ENCODE results near the gene KSR1.
"Not testable (repeated sequence)": the region's sequence is repeated elsewhere in the genome, so short reads cannot be mapped to it uniquely, and the experiment has no call there.

The KSR1 gene

DNA sequence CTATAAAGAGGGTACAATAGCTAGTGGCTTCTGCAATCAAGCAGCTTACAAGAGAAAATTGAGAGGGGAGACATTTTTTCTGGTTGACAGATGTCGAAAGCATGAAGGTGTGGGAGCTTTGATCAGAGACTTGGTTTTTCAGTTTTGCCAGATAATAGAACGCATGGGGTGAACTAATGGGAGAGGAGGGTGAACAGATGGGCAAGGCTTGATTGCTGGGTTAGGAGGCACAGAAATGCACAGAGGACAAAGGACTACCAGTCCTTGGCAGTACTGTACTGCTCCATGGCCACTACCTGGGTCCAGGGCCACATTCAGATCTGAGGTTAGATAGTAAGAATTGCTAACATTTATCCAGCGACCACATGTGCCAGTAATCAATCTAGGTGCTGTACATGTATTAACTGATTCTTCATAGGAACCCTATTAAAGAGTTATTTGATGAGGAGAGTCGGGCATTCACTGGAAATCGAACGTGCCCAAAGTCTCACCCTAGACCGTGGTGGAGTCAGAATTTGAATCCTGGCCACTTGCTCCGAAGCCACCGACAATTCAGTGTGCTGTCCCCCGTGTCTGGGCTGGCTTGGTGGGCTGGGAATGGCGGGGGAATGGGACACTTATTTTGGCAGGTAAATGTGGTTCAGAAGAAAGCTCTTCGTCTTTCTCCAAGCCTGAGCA is 873 bp upstream of the KSR1 start:
- no peak for DNase-seq

DNA sequence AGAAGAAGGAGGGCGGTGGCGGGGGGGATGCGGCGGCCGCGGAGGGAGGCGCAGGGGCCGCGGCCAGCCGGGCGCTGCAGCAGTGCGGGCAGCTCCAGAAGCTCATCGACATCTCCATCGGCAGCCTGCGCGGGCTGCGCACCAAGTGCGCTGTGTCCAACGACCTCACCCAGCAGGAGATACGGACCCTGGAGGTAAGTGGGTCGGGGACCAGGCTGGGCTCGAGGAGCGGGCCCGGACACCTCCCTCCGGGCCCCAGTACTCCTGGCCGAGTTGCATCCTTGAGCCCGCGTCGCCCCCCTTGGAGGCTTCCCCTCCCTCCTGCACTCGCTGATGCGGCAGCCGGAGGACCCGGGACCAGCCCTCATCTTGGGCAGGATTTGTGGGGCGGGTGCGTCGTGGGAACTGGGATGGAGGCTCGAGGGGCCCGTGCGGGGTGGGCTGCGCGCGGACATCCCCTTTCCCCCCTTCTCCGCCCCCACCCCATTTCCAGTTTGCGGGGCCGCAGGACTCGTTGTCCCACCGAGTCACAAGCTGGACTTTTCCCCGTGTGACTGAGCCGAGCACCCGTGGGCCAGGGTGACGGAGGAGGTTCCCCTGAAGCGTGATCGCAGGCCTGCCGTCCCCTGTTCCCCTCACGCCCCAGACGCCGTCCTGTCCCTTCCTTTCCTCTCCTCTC is 572 bp downstream of the KSR1 start:
- DNase-seq: no peak

DNA sequence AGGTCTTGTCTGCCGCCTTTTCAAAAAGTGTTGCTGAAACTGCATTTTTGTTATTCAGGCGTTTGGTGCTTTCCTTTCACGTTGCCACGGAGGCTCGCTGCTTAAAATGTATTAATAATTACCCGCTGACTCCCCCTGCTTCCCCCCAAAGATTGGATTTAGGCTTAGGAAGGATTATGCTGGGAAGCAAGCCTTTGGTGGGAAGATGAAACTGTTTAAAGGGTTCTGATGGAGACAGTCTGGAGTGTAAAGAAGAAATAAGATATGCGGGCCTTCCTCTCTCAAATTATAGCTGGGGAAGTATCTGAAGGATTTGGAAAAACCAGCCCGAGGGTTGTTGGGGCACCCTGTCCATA is 1.1 kb downstream of the KSR1 start:
- DNase-seq: no peak

DNA sequence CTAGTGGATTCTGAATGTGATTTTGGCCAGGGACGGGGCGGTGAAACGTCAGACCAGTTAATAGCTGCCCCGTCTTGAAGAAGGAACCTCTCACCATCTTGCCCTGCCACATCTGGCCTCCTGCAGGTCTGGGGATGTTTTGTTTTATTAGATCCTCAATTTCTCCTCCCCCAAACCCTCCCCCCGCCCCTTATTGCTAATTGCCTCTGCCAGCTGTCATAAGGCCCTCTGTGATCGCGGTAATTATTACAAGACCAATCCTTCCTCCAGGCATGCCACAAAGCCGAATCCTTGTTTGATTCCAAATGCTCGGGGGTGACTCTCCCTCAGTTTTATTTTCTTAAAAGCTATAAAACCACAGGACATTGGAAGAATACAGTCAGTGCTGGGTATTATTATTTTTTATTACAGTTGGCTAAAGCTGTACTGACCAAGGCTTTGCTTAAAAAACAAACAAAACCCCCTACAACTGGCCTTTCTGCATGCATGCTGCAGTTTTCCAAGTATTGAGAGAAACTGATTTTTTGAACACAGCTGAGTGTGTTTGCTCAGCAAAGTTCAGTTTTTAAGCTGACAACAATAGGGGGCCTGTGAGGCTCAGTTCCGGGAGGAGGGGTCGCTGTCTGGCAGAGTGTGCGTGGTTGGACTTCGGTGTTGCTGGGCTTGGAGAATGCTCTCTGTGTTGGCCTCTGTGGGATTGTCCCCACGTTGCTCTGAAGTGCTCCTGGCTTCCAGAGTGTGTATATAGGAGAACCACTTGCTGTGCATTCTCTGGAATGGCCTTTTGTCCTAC is 1.7 kb downstream of the KSR1 start:
- no peak for DNase-seq

DNA sequence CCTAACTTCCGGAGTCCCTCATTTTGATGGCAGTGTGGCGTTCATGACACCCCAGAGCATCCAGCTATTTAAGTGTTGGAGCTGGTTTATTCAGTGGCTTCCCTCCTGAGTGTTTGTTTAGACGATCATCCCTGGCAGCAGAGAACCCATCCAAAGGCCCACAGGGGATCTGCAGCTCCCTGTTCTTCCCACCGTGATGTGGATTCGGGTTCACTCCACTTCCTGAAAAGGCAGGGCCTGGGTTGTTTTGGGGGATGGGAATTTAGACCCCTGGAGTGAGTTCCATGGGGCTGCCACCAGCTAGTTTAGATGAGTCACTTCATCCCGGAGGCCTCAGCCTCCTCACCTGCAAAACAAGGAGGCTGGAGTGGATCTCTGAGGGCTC is 2.3 kb downstream of the KSR1 start:
- no peak for DNase-seq

DNA sequence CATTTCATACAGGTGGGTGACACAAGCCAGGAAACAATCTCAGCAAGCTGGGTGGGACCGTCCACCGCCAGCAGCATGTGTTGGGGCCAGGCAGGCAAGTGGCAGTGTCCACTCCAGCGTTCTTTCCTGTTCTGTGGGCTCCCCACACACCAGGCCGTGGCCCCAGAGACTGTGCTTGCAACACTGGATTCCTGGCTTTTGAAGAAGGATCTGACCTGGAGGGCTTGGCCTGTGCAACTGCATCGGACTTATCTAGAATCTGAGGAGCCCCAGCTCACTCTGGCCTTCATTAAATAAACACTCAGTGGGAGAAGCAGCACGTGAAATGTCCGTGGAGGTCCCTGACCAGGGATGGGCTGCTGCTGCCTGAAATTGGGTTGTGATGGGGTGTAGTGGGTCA is 3.2 kb downstream of the KSR1 start:
- DNase-seq: no peak

DNA sequence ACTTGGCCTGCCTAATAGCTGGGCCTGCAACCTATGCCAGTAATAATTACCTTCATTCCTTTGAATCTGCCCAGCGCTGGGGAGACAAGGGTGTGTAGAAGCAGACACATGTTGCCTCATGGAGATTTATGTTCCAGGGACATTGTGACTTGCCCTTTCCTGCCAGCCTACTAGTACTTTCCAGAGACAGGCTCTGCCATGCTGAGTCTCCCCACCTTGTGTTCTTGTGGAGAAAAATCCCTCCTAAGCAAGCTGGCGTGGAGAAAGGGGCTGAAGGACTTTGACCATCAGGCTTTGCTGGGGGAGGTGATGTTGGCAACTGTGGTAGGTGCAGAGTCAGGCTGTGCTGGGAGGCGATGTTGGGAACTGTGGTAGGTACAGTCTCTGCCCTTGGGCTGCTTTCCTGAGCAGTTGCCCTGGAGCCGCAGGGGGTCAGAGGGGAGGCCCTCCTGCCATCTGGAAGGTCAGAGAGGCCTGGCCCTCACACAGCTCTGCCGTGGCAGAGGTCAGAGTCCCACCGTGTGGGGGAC is 4.0 kb downstream of the KSR1 start:
- DNase-seq: no peak

DNA sequence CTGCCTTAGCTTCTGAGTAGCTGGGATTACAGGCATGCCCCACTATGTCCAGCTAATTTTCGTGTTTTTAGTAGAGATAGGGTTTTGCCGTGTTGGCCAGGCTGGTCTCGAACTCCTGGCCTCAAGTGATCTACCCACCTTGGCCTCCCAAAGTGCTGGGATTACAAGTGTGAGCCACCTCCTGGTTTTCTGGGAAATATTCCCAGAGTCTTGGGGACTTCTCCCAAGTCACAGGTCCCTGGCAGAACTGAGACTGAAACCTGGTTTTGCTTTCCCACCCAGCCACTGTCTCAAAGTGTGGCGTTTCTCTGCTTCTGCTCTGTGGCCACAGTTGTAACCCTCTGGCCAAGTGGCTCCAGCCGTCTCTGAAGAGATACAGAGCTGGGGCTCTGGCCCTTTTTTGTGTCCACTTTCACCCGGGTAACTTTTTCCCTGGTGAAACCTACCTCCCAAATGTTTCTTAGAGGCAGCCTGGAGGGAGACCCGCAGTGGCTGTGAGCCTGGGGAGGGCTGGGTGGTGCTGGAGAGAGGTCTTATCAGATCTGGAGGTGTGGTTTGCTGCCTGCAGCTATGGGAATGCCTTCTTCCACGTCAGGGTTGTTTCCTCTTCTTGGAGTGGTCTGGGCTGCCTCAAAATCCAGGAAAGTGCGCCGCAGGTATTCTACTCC is 5.1 kb downstream of the KSR1 start:
- DNase-seq: no peak

DNA sequence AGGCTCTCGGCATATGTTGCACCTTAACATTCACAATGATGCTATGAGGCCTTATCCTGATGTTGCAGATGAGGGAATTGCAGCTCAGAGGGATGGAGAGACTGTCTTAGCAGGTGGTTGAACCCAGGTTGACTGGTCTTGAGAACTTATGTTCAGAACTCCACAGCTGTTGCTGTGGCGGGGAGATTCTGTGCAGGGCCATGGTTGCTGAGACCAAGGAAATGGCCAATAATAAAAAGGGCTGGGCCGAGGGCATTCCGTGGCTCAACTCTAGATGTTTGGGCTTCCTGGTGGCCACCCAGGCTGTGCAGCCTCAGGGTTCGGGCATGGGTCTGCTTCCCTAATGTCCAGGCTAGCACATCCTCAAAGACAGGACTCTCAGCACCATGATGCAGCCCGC is 5.9 kb downstream of the KSR1 start:
- no peak for DNase-seq

DNA sequence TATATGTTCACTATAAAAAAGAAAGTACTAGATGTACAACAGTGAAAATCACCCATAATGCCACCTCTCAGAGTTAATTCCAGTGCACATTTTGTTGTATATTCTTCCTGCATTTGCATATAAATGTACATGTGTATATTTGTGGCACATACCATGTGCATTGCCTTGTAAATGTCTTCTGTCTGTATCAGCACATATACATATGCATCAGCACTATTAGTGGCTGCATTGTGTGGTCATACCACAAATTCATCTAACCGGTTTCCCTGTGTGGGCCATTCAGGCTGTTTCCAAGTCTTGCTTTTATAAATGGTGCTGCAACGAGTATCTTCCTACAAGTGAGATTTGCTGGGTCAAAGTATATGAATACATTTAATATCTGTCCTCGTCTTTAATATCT is 6.5 kb downstream of the KSR1 start:
- DNase-seq: no peak

DNA sequence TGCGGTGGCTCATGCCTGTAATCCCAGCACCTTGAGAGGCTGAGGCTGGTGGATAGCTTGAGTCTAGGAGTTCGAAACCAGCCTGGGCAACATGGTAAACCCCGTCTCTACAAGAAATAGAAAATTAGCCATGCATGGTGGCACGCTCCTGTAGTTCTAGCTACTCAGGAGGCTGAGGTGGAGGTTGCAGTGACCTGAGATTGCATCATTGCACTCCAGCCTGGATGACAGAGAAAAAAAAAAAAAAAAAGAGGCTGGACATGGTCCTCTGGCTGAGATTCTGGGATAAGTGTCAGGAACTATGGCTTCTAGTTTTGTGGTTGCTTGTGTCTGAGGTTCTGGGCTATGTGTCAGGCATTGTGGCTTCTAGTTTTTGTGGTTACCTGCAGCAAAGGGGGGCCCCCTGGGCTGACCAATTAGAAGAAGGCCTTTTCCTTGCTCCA is 7.0 kb downstream of the KSR1 start:
- DNase-seq: no peak

DNA sequence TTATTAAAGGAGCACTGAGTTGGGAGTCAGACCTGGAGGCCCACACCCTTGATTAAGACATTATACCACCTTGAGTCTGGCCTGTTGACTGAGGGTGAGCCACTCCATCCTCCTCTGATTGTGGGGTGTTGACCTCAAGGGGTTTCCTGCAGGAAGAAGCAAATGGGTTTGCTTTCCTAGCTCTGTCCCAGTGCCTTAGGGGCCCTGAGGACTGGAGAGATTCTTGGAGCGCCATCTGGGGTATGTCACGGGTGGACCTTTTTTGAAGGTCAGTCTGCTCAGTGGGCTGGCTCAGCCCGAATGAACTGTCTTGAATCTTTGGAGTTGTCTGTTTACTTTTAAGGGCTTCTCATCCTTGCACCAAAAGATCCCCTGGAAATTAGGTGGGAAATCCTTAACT is 7.8 kb downstream of the KSR1 start:
- DNase-seq: not testable (repeated sequence)

DNA sequence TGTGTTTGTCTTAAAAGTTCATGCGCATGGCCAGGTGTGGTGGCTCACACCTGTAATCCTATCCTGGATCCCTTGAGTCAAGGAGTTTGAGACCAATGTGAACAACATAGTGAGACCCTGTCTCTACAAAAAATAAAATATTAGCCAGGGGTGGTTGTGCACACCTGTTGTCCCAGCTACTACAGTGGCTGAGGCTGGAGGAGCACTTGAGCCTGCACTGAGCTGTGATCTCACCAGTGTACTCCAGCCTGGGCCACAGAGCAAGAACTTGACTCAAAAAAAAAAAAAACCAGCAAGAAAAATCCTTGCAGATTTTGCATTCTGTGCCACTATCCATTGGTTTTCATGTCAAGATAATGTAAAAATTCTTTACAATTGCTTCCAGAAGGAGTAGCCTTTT is 8.2 kb downstream of the KSR1 start:
- no peak for DNase-seq

DNA sequence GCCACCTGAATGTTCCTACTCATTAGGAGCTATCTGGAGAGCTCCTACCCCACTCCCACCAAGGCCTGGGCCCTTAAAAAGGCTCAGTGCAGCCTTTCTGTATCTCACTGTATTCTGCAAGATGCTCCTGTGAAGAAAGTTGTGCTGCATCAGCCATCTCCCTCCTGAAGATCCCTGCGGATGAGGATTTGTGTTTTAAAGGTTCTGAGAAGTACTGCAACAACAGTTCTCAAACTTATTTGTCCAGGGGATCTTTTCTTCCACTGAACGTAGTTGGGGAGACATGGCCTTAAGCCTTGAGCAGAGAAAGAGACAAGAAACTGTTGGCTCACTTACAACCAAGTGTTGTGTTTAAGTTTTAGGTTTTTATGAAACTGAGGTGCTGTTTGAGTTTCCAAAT is 9.6 kb downstream of the KSR1 start:
- not testable (repeated sequence) for DNase-seq

DNA sequence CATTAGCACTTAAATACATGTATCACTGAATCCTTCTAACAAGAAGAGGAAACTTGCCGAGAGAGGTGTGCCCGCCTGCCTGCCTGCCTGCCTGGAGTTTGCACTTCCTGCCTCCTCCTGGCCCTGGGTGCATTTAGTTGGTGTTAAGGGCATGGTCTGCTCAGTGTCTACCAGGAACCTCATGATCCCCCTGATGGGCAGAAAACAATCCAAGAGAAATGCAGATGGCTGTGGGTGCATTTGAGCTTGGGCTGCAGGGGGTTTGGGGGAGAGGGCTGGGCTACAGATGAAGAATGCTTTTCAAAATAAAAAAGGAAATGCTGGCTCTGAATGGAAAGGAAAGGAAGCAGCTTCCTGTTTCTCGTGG is 10.1 kb downstream of the KSR1 start:
- no peak for DNase-seq

DNA sequence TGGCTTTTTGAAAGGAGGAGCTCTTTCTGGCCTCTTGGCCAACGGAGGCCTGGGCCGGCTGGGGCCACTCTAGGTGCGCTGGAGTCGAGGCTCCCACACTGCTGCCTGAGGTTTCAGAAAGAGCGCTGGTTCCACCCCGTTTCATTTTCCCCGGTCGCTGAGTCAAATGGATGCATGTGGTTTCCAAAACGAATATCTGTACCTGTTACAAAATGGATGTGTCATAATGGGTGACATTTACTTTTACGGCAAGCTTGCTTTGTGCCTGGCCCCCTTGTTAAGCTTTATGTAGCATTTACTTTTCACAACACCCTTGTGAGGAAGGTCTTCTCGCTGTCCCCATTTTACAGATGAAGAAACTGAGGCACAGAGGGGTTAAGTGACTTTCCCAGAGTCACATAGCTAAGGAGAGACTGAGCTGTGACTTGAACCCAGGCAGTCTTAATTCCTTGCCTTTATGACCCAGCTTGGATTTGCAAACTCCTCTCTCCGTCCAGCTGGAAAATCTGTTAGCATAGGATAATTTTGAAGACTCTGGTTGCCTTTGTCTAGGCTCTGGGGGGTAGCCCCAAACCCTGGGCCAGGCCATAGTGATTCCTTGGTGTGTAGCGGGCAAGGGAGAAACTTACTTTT is 10.6 kb downstream of the KSR1 start:
- no peak for DNase-seq

DNA sequence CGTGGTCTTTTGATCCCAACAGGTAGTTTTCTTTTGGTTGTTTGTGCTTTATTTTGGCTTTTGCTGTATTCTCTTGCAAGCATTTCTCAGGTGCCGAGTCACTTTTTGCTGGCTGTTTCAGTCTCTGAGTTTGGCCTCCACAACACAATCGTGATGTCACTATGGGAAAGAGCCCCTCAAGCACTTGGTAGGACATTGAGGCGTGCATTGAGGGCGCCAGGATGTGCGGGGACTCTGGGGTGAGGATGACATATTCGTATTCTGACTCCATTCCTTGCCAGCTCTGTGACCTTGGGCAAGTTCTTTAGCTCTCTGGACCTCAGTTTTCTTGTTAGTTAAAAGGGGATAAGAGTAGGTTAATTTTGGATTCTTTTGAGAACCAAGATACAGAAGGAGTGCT is 13.0 kb downstream of the KSR1 start:
- no peak for DNase-seq

DNA sequence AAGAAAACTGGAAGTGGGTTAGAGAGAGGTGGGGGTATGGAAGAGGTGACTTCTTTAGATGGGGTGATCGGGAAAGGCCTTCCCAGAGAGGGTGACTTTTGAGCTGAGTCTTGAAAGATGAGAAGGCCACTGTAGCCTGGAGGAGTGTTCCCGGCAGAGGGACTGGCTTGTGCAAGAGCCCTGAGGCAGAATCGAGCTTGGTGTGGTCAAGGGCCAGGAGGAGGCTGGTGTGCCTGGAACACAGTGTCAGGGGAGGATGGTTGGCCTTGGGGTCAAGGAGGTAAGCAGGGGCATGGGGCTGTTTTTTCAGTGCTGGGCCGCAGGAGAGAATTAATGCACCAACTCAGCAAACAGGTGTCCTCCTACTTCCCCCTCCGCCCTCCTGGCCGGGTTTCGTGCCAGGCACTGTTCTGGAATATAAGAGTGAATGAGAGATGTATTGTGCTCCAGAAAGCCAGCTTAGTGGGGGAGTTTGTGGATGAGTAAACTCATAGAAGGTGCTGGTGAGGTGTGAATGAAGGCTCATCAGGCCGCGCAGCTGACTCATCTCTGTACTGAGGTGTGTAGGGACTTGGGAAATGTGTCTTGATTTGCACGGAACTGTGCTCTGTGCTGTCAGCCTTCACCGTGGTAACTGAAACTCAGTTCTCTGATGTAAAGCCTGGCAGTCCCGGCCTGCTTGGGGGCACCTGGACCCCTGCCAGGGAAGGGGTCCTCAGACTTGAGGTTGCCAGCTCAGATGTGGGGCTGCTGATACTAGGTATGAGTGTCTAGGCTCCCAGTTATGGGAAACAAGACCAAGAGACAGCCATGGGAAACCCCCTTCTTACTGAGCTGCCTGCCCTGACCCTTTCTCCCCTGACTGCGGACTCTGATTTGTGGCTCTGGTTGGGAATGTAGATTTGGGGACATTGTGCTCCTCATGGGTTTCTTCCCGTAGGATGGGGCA is 15.3 kb downstream of the KSR1 start:
- DNase-seq: no peak

DNA sequence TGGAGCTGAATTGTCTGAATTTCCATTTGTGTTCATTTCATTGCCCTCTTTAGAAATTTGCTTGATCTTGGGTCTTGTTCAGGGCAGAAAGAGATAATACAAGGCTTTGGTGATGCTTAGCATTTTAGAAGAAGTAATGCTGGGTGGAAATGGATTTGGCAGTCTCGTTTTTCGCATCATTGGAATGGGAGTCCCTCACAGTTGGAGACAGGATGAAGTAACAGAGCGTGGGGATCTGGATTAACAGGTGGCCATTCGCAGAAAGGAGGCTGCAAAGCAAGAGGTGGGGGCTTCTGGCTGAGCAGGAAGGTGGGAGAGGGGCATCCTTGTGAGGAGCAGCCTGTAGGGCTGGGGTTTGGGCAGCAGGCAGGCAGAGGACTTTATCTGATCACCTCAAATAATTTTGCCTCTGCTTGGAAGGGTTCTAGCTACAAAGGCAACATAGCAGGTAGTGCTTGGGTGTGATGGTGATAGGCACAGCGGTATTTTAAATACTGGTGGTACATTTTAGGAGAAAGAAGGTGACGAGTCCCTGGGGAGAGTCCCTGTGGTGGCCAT is 17.0 kb downstream of the KSR1 start:
- DNase-seq: no peak

DNA sequence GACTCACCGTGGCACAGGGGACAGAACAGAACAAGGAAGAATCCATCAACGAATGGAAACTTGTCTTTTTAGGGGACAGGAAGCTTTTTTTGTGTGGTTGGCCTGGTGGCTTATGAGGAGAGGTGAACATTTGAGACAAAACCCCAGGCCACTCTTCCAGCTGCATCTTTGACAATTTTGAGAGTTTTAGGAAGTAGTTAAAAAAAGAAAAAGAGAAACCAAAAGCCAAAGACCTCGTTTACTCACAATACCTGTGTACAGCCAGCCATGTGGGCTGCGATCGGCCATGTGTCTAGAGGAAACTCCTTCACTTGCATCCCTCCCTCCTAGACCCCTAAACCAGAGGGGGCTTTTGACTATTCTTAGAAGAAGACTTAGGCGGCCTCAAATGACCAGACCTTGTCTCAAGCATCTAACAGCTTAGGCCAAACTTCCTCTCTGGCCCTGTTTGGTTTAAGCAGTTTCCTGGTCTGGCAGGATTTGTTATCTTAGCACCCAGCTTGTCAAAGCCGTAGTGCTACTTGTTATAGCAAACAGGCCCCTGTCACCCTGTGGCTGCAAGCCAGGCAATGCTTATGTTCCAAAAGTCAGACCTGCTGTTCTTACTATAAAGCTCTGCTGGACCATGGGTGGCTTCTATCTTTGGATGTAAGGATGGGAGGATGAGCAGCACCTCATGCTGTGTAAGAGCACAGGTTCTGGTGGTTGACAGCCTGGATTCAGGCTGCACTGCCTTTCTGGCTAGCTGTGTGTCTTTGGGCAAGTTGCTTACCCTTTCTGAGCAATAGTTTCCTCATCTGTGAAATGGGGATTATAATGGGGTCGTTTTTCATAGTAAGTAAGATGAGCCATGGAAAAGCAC is 17.7 kb downstream of the KSR1 start:
- DNase-seq: no peak
